Left renal pelvis (tissue), 4 donors: ENCODE results near the gene EPS8L3. TPM values are rescaled to one million over a fixed set of nuclear protein-coding genes. Genes with fewer than 3 reads are reported as not detected.
A peak's percentile ranks its signal among the peaks of the same experiment; 100 is the strongest.

Source experiments
- DNase-seq, 4 donors: peaks; one replicate each; pipeline ENCODE4 v3.0.0-alpha.2; 2013; ENCODE audit warnings: low read depth in 4 of 4, low spot score in 3 of 4
- polyA plus RNA-seq, 4 donors: library from polyadenylated mRNA; unstranded; fragments of 120-200 nt; gene quantifications; one replicate each; pipeline ENCODE4 v1.2.1, GENCODE V29; 2013; ENCODE audit not compliant: insufficient read length in 4 of 4

The EPS8L3 gene
- polyA plus RNA-seq, 4 donors: 0.46 to 0.83 (median 0.69) TPM; not detected in 1

DNA sequence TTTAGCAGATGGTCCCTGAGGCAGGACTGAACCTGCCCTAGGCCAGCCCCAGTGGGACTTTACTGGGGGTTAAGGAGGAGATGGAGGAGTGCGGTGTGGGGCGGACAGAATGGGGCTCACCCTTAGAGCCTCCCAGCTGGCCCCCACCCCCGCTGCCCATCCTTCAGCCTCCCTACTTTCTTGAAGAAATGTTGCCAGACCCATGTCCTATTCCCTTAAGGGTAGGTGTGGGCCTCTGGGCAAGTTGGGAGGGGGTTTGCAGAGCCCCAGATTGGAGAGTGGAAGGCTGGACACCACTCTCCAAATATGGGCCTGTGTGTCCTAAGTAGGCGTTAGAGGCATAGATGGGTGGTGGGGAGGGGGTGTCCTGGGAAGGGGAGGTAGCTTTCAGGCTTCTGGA, 19.2 kb upstream of the EPS8L3 start:
- no peak for DNase-seq

DNA sequence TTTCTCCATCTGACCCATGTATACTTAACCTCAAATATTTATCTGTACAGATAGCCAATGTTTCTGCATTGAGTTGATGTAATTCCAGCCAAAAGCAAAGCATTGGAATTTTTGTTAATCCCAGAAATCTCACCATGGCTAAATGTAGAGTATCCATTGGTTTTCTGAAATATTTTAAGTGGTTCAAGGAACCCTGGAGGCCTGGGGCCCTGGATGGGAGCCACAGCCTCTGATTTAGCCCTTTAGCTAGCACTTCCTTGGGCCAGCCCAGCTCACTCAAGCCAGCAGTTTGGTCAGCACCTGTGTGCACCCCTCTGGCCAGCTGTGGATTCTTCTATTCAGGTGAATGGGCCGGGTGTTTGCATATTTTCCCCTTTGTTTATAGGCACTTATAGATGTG, 18.8 kb upstream of the EPS8L3 start:
- DNase-seq: no peak

DNA sequence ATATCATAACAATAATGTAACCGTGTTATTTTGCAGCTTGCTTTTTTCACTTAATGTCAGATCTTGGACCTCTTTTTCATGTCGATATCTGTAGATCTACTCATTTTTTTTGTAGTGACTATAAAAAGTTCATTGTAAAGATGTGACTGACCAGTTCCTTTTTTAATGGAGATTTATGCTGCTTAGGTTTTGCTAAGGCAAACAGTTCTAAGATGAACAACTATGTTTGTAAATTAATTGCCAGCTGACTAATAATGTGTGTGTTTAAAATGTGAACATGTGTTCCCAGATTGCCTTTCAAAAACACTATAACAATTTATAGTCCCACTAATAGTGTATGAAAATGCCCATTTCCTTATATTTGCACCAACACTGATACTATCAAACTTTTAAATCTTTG, 18.1 kb upstream of the EPS8L3 start:
- DNase-seq: no peak

DNA sequence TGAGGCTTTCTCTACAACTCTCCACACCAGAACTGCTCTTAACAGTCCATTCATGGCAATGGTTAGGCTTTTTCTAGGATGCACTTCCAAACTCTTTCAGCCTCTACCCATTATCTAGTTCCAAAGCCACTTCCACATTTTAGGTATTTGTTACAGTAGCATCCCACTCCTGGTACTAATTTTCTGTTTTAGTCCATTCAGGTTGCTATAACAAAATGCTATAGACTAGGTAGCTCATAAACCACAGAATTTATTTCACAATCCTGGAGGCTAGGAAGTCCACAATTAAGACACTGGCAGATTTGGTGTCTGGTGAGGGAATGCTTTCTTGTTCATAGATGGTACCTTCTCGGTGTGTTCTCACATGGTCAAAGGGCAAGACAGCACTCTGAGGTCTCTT, 17.3 kb upstream of the EPS8L3 start:
- no peak for DNase-seq

DNA sequence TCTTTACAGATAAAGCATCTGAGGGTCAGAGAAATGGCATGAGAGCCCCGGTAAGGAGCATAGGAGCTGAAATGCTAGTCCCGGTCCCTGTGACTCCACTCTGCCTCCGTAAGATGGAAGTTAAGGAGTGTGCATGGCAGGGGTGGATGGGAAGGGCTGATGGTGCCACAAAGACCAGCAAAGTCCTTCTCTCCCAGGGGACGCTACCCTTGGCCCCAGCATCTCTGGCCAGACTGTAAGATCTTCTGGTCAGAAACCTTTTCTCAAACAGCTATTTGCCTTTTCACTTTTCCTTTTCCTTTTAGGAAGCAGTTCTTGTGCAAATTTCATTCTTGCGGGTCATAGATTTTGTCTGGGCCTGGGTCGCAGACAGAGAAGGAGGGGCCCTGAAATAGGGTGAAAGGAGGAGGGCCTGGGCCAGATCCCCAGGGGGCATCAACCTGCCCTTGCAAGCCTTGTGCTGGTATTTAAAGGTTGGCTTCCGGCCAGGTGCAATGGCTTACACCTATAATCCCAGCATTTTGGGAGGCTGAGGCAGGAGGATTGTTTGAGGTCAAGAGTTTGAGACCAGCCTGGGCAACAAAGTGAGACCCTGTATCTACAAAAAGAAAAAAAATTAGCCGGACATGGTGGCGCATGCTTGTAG, 14.4 kb upstream of the EPS8L3 start:
- DNase-seq: no peak

DNA sequence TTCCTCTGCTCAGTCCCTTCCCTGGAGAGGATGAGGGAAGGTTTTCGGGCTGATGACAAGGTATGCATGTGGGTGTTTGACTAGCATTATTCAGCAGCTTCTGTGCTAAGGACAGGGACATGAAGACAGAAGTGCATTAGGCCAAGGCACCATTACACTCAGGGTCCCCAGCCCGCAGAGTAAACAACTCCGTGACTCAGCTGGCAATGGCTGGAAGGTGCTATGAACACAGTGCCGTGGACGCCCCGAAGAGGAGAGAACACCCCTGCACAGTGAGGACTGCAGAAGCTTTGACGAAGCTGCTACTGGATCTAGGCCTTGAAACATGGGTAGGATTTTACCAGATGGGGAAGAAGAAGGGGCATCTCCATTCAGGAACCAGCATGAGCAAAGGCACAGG, 13.7 kb upstream of the EPS8L3 start:
- no peak for DNase-seq

DNA sequence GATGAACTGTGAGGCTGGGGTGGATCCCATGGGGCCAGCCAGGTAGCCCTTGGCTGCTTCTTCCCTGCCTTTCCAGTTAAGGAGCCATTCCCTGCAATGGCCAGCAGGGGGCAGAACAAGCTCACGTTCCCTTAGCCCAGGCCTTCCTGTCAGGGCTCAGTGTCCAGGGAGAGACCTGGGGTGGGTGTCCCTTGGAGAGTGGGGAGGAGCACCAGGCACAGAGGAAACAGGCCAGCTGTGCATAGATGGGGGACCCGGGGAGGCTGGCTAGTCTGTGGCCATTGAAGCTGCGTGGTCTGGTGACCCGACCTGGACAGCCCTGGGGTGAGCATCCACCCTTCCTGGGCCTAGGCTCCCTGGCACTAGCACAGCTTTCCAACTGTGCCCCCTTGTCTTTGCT, 13.2 kb upstream of the EPS8L3 start:
- peak; percentile 67 to 75 (median 70) for DNase-seq

DNA sequence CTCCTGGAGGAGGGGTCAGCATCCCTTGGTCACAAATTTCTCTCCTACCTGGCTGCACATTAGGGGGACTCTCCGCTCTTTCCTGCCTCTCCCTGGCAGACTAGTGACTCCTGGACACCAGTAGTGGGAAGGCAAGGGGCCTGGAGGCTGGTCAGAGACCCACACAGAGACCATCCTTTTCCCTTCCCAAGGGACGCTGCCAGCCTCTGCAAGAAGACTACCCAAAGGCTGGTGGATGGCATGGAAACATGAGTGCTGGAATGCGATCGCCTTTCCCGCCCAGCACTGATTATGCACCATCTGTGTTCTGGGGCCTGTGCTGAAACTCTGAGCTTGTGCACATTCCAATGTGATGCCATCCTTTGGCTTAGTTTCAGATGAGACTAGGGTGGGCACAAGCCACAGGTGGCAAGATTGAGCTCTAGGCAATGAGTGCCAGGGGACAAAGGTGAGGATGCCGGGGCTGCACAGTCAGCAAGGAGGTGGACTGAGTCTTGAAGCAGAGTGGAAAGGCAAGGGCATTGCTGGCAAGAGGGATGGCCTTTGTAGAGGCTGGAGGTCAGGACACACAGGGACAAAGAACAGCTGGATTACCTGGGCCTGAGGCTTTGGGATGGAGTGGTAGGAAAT, 12.6 kb upstream of the EPS8L3 start:
- no peak for DNase-seq

DNA sequence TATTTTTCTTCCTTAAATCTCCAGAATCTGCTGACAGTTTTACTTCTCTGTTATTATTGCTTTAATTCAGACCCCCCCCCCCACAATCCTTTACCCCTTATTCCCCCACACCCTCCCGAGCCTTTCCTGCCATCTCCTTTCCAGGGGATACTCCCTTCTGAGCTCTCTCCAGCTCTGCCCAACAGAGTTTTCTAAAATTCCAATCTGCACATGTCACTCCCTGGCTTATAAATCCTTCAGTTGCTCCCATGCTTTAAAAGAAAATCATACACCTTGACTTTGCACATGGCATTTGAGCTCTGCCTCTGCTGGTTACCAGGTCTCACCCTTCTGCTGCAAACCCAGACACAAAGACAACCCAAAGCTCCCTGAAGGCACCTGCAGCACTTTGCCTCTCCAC, 11.7 kb upstream of the EPS8L3 start:
- no peak for DNase-seq

DNA sequence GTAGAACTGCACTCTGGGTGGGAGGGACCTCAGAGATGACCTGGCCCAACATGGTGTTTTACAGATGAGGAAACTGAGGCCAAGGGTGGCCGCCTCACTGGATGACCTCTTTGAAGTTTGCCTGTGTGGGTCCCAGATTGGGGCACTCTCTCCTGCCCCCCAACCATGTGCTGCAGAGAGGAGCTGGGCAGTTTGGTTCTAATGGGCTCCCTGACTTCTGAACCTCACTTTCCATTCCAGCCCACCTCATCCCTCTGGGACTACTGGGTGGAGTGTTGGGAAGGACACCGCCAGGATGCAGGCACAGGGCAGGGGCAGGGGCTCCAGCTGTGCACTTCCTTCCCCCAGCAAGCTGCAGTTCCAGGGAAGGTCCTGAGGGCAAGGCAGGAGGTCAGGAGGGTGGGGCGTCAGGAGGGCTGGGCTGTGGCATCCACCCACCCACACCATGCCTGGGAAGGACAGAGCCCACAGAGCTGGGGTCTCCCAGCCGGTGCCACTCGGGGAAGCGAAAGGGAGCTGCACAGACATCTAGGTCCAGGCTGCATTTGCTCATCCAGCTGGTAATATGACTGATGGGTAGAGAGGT, 10.3 kb upstream of the EPS8L3 start:
- no peak for DNase-seq

DNA sequence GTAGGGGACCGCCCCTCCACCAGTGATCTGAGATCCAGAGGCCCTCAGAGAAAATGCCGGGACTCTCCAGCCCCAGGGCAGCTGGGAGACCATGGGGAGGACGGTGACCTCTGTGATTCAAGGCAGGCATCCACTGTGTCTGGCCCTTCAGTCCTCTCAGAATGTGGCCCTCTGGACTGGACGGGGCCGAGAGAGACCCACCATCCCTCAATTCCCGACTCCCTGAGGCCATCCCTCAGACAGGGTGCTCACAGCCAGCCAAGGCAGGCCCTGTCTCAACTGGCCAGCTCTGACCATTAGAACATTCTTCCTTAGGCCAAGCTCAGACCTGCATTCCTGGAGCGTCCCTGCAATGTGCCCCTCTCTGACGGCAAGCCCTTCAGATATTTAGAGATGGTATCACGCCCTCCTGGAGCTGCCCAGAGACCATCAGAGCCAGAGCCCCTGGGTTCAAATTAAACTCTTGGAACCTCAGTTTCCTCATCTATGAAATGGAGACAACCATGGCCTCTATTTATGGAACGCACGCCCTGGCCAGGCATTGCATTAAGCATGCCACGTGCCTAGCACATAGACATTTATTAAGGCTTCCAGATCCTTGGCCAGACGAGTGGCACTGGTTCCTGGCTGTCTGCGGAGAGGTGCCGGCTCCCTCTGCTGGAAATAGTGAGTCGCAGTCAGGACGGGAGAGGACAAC, 9.6 kb upstream of the EPS8L3 start:
- DNase-seq: peak in 3 of 4 donors; percentile 64 to 74 (median 71)

DNA sequence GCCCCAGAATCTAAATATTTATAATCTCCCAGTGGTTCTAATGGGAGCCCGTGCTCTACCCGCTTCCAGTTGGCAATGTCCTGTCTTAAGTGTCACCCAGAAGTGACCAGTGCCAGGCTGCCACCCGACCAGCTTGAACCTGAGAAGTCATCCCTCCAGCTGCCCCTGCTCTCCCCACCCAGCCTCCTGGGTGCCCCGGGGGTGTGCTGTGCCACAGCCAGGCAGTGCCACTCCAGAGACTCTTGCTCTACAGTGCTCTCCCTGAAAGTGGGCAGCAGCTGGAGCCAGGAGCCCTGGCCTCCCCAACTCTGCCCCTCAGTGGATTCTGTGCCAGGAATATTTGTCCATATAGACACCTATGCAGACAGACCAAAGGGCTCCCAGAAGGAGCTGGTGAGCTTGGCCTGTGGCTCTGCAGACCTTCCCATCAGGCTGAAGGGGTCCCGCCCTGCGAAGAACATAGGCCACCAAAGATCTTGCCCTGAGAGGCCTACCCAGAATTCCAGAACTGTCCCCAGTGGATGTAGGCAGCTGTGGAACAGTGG, 9.0 kb upstream of the EPS8L3 start:
- no peak for DNase-seq

DNA sequence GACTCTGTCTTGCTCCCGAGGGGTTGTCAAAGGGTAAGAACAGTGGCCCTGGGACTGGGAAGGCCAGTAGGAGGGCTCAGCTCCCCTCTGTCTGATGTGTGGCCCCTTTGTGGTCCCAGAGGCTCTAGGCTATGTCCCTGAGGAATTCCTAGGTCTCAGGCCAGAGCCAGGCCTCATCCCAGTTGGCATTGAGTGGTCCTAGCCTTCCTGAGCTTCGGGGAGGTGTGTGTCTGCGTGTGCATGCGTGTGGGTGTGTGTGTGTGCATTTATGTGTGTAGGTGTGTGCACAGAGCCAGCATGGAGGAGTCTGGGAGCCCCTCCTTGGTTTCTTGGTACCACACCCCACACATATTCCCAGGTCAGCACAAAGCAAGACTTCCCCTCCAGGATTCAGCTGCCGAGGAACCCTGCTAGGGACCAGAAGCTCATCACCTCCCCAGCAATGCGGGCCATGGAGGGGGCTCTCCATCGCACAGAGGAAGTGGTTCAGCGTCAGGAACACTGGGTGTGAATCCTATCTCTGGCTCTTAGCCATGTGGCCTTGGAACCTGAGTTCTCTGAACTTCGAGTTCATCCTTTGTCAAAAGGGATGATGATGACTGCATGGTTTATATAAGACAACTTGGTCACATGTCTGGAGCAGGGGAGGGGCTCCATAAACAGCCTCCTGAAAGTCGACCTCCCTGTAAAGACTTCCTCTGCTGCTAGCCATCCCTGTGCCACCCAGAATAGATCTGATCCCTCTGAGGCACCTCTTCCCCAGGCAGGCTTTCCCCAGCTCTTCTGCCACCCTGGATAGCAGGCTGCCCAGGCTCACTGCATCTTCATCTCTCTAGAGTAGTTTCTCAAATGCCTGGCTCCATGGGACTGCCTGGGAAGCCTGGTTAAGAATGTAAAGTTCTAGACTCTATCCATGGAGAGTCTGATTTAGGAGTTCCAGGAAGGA, 8.3 kb upstream of the EPS8L3 start:
- DNase-seq: no peak

DNA sequence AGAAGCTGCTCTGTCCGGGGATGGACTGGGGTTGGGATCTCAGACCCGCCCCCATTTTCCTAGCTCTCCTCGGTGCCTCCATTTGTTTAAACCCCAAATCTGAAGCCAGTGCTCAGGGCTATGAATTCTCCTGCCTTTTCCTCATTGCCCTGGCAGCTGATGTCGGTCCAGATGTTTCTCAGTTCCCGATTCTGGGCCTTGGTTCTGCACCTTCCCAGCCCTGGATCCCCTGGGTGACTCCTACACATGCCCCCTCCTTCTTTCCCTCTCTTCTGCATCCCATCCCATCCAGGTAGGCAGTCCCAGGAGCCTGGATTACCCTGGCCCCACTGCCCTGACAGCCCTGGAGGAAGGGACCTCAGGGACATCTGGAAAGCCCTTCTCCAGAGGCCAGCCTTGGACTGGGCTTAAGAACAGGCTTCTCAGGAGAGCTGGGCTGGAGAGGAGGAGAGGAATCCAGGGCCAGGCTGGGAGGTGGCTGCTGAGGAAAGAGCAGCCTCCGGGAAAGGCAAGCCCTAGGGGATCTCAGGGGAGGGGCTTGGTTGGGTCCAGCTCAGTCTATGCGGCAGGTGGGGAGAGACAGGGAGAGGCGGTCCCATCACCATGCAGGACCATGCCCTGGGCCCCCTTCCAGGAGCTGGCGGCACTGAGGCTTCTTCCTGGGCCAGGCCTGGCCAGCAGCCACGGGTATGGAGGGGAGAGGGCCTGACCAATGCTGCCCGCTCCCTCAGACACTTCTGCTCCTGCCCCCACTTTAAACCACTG, 6.8 kb upstream of the EPS8L3 start:
- no peak for DNase-seq

DNA sequence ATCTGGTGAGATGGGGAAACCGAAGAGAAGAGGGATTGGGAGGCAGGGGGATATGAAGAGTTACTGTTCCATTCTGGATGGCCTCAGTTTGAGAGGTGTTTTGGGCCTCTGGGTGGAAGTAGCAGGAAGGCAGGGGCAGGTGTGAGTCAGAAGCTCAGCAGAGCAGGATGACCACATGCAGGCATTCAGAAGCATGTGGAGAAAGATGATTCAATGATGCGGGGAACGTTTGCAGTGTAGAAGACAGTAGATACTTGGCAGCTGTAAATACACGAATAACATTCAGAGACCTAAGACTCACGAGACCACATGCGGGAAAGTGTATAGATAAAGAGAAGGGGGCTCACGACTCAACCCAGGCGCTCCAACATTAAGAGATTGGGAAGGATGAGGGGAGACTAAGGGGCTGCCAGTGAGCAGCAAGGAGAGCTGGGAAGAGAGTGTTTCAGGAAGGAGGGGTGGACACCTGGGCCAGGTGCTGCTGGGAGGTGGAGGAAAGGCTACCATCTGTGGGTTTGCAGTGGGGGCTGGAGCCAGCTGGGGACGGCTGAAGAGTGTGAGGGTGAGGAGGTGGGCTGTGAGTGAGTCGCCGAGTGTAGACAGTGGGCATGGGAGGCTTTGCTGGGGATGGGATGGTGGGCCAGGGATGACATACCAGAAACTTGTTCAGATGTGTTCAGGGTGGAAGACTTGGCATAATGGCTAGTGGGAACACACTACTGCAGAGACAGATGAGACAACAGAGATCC, 5.8 kb upstream of the EPS8L3 start:
- DNase-seq: no peak

DNA sequence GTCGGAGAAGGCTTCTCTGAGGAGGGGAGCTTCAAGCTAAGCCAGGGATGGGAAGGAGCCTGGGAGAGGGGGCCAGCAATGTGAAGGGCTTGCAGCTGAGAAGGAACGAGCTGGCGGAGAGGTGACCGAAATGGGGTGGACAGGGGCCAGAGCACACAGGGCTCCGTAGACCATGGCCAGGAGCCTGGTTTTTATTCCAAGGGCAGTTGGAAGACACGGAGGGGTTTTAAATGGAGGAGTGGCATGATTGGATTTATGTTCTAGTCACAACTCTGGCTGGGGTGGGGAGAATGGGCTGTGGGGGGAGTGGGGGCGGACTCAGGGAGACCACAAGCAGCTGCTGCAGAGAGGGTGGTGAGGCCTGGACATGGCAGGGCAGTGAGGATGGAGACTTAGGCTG, 5.1 kb upstream of the EPS8L3 start:
- no peak for DNase-seq

DNA sequence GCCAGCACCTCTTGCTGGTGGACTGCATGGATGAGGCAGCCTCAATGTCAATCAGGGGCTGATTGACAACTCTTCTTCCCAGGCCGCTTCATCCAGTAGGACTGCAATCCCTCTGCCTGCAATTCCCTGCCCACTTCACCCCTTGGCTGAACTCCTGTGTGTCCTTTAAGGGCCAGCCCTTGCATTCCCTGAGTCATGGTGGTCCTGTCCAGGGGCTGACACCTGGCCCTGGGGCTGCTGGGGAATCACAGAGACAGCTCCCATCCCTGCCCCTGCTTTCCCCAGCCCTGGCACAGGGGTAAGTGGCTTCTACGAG, 4.6 kb upstream of the EPS8L3 start:
- DNase-seq: no peak

DNA sequence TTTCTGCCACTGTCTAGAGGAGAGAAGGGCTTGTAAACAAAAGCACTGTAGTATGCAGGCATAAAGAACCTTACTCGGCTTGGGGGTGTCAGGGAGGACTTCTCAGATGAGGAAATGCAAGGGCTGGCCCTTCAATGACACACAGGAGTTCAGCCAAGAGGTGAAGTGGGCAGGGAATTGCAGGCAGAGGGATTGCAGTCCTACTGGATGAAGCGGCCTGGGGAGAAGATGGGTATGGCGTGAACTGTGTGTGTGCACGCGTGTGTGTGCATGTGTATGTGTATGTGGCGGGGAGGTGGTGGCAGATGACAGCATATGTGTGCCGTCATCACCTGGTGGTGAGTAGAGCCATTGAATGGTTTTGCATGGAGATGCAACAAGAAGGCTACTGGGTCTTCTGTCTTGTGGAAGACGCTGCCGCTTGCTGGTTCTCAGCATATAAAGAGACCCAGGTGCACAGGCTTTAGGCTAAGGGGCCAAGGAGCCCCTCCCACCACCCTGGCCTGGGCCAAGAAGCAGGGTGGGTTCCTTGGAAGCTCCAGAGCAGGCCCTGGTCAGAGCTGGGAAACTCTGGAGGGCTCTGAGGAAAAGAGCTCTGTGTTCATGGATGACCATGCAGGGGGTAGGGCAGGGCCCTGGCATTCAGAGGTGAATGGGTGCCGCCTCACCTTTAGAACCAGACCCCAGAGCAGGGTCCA, 4.1 kb upstream of the EPS8L3 start:
- DNase-seq: no peak
